SK-N-SH (cell line): ENCODE measurements around the gene TMSB15A. TPM values are rescaled to one million over a fixed set of nuclear protein-coding genes. Genes with fewer than 3 reads are reported as not detected.
"Not testable (repeated sequence)": the region's sequence is repeated elsewhere in the genome, so short reads cannot be mapped to it uniquely, and the experiment has no call there.

Source experiments
- CTCF ChIA-PET: fragments of 300-600, 350-600 bp; formaldehyde crosslinking; extraction: SDS; loops from one replicate; lab custom pipeline; 2021; lab: Yijun Ruan, JAX
- POLR2A ChIA-PET: fragments of 350-600 bp; sonication (Branson Sonifier 250); formaldehyde crosslinking; extraction: SDS; loops from one replicate; lab custom pipeline; 2020; ENCODE audit warnings: antibody characterized with exemption, inconsistent platforms; lab: Yijun Ruan, JAX
- DNase-seq: peaks from one replicate; pipeline ENCODE4 v3.0.0; 2012
- H2AFZ ChIP-seq: fragments of 200-600 bp; sonication (generic); 2 replicates; pipeline ENCODE4 v1.8.1; 2016; ENCODE audit warnings: antibody characterized with exemption, mild to moderate bottlenecking, low read depth
- H3F3A ChIP-seq: fragments of 200-600 bp; sonication (generic); replicated peaks from 2 replicates; pipeline ENCODE3; 2016; ENCODE audit warnings: antibody characterized with exemption, mild to moderate bottlenecking; ENCODE audit not compliant: insufficient read depth
- H3K27ac ChIP-seq, 2 experiments: fragments of 200-500 bp in 1 of 2; fragments of 200-600 bp in 1 of 2; sonication (Bioruptor generic) in 1 of 2; sonication (generic), shearing (Covaris generic) in 1 of 2; 2 replicates each; pipeline versions ENCODE4 v1.5.1 to v1.6.1; 2014 to 2016; ENCODE audit warnings: low read depth in 2 of 2, inconsistent platforms in 1 of 2, low read length in 1 of 2, mild to moderate bottlenecking in 1 of 2, mixed read lengths in 1 of 2
- H3K27me3 ChIP-seq: fragments of 200-600 bp; sonication (generic), shearing (Covaris generic); 2 replicates; pipeline ENCODE4 v1.6.1; 2016; ENCODE audit warnings: mixed run types; ENCODE audit not compliant: insufficient read depth
- H3K36me3 ChIP-seq, 2 experiments: fragments of 200-500 bp in 1 of 2; fragments of 200-600 bp in 1 of 2; sonication (Bioruptor generic) in 1 of 2; sonication (generic) in 1 of 2; replicated peaks in 1 of 2; 2 replicates each; pipeline versions ENCODE3 to v1.5.1; 2014 to 2016; ENCODE audit warnings: low read length in 1 of 2, mild to moderate bottlenecking in 1 of 2; ENCODE audit not compliant: insufficient read depth in 2 of 2, control insufficient read depth in 1 of 2
- H3K4me1 ChIP-seq, 2 experiments: fragments of 200-500 bp in 1 of 2; fragments of 200-600 bp in 1 of 2; sonication (Bioruptor generic) in 1 of 2; sonication (generic), shearing (Covaris generic) in 1 of 2; 2 replicates each; pipeline versions ENCODE4 v1.5.1 to v1.6.1; 2014 to 2016; ENCODE audit warnings: low read depth in 1 of 2, low read length in 1 of 2, mixed run types in 1 of 2; ENCODE audit not compliant: insufficient read depth in 2 of 2, control insufficient read depth in 1 of 2
- H3K4me2 ChIP-seq: fragments of 200-600 bp; sonication (generic), shearing (Covaris generic); 2 replicates; pipeline ENCODE4 v1.6.1; 2017; ENCODE audit warnings: mixed run types
- H3K4me3 ChIP-seq, 2 experiments: fragments of 200-500 bp in 1 of 2; fragments of 200-600 bp in 1 of 2; sonication (Bioruptor generic) in 1 of 2; sonication (generic), shearing (Covaris generic) in 1 of 2; 2 replicates each; pipeline versions ENCODE4 v1.5.1 to v1.8.1; 2014 to 2016; ENCODE audit warnings: low read depth in 2 of 2, inconsistent platforms in 1 of 2, low read length in 1 of 2, mild to moderate bottlenecking in 1 of 2, mixed read lengths in 1 of 2, moderate library complexity in 1 of 2
- H3K79me2 ChIP-seq: fragments of 200-600 bp; sonication (generic); 2 replicates; pipeline ENCODE4 v1.8.1; 2017; ENCODE audit warnings: mild to moderate bottlenecking; ENCODE audit not compliant: insufficient read depth
- H3K9ac ChIP-seq: fragments of 200-600 bp; sonication (generic); 2 replicates; pipeline ENCODE4 v1.6.1; 2017; ENCODE audit warnings: mixed run types
- H3K9me2 ChIP-seq: fragments of 200-600 bp; sonication (generic); 2 replicates; pipeline ENCODE4 v1.6.1; 2017; ENCODE audit warnings: mixed run types
- H3K9me3 ChIP-seq: fragments of 200-600 bp; sonication (generic); 2 replicates; pipeline ENCODE4 v1.6.1; 2017; ENCODE audit warnings: mixed run types, mild to moderate bottlenecking, moderate library complexity
- H4K20me1 ChIP-seq: fragments of 200-600 bp; sonication (generic); 2 replicates; pipeline ENCODE4 v1.6.1; 2017; ENCODE audit warnings: mild to moderate bottlenecking, mixed run types; ENCODE audit not compliant: insufficient read depth
- CHD2 ChIP-seq: fragments of 150-350 bp; IDR thresholded peaks from 2 replicates; pipeline ENCODE4 v1.6.1; 2018; ENCODE audit warnings: low read length; ENCODE audit not compliant: partially characterized antibody
- EP300 ChIP-seq, 2 experiments: IDR thresholded peaks; 2 replicates each; pipeline versions ENCODE4 v1.4.0 to v1.6.1; 2012; ENCODE audit warnings: borderline replicate concordance in 1 of 2, low read depth in 1 of 2, low read length in 1 of 2
- FOSL2 ChIP-seq: IDR thresholded peaks from 2 replicates; pipeline ENCODE4 v1.4.0; 2012; ENCODE audit warnings: low read depth, mild to moderate bottlenecking, moderate library complexity, borderline replicate concordance
- GATA2 ChIP-seq: sonication (generic); formaldehyde crosslinking; IDR thresholded peaks from 2 replicates; pipeline ENCODE4 v1.5.0; 2020; ENCODE audit warnings: mild to moderate bottlenecking, missing genetic modification reagents
- IRF3 ChIP-seq: fragments of 150-350 bp; IDR thresholded peaks from 2 replicates; pipeline ENCODE4 v1.6.1; 2016; ENCODE audit warnings: mild to moderate bottlenecking, low read depth, low read length
- MAX ChIP-seq: IDR thresholded peaks from 2 replicates; pipeline ENCODE4 v1.4.0; 2012; ENCODE audit warnings: low read depth
- MEF2A ChIP-seq: IDR thresholded peaks from 2 replicates; pipeline ENCODE4 v1.4.0; 2012; ENCODE audit warnings: low read depth, borderline replicate concordance
- NFIC ChIP-seq: IDR thresholded peaks from 2 replicates; pipeline ENCODE4 v1.4.0; 2012; ENCODE audit warnings: borderline replicate concordance
- PBX3 ChIP-seq: IDR thresholded peaks from 2 replicates; pipeline ENCODE4; 2012
- REST ChIP-seq: IDR thresholded peaks from 2 replicates; pipeline ENCODE4 v1.6.1; 2012; ENCODE audit warnings: mild to moderate bottlenecking, low read depth, low read length, moderate library complexity
- RFX5 ChIP-seq: IDR thresholded peaks from 2 replicates; pipeline ENCODE4 v1.6.1; 2012; ENCODE audit warnings: mild to moderate bottlenecking, improper control_type of control experiment, low read length
- SMC3 ChIP-seq: IDR thresholded peaks from 2 replicates; pipeline ENCODE4 v1.6.1; 2012; ENCODE audit warnings: low read depth, low read length, improper control_type of control experiment
- TAF1 ChIP-seq: IDR thresholded peaks from 2 replicates; pipeline ENCODE4 v1.6.1; 2012; ENCODE audit warnings: low read depth, mild to moderate bottlenecking, low read length, moderate library complexity, borderline replicate concordance
- TCF12 ChIP-seq: IDR thresholded peaks from 2 replicates; pipeline ENCODE4 v1.4.0; 2012
- TEAD4 ChIP-seq: IDR thresholded peaks from 2 replicates; pipeline ENCODE4 v1.4.0; 2012; ENCODE audit warnings: mild to moderate bottlenecking, borderline replicate concordance; ENCODE audit not compliant: insufficient read depth
- USF1 ChIP-seq: IDR thresholded peaks from 2 replicates; pipeline ENCODE4 v1.4.0; 2012; ENCODE audit warnings: low read depth, borderline replicate concordance
- USF2 ChIP-seq: fragments of 150-350 bp; IDR thresholded peaks from 2 replicates; pipeline ENCODE4 v1.6.1; 2017; ENCODE audit warnings: antibody characterized with exemption, low read length, low read depth, borderline replicate concordance
- ZBTB33 ChIP-seq: IDR thresholded peaks from 2 replicates; pipeline ENCODE4 v1.4.0; 2012; ENCODE audit warnings: low read depth, borderline replicate concordance
- WGBS: methylation state at CpG from one replicate; pipeline ENCODE4 v1.1.6; 2017; ENCODE audit warnings: low lambda C conversion rate; 5-methylcytosine and 5-hydroxymethylcytosine counted together
- polyA plus RNA-seq, 3 experiments: library from polyadenylated mRNA; depleted of rRNA; stranded (reverse); fragments of >200 nt; gene quantifications; 2 replicates each; pipeline ENCODE4 v1.2.3, GENCODE V29; 2012

The TMSB15A gene
- polyA plus RNA-seq, 1 of the 3 experiments (the other 2 are of a cell fraction): 16.6 TPM

GRCh38 chrX:102546828-102547493 is 30.4 kb upstream of the TMSB15A start:
- POLR2A ChIA-PET: no interaction called here
- H3K9me3 ChIP-seq: no peaks in the 10 kb centered on the region
- DNase-seq: peak; percentile 54
- no peaks in the 10 kb centered on the region for H3F3A ChIP-seq
- peak overlapping the region in 1 of 2 experiments; percentile 42; a peak in 2 of 4 replicates for H3K4me3 ChIP-seq
- peak overlapping the region; percentile 37; the same call in 1 of the 2 replicates for H3K4me2 ChIP-seq
- 21% methylated on average over 30 of the region's 35 CpGs for WGBS
- no peak overlapping the region for H3K27ac ChIP-seq
- H3K79me2 ChIP-seq: no peaks in the 10 kb centered on the region
- 0 out of 2 replicates have a peak overlapping the region, but pooled peaks have one; percentile 59 for H2AFZ ChIP-seq
- CTCF ChIA-PET: no interaction called here
- peaks cover 11% of the 10 kb centered on the region; the same call in 1 of the 2 replicates for H3K27me3 ChIP-seq
- H3K4me1 ChIP-seq: peaks cover 0 to 2% of the 10 kb centered on the region in 2 experiments; a peak in 1 of 4 replicates
- TF ChIP-seq GATA2 (no peak), EP300 (IDR thresholded peaks at IDR 0.05; ENCODE audit: borderline replicate concordance in 1 of 2, low read depth in 1 of 2, low read length in 1 of 2) (no peak), USF2 (no peak), TCF12 (no peak), PBX3 (no peak), MAX (no peak), NFIC (no peak), FOSL2 (no peak), TEAD4 (no peak), CHD2 (no peak), USF1 (no peak), RFX5 (no peak), MEF2A (no peak), TAF1 (no peak), ZBTB33 (no peak), IRF3 (no peak), SMC3 (no peak), REST (no peak)
- TF ChIP-seq, all 33 proteins: peak for 0
- H3K9me2 ChIP-seq: no peaks in the 10 kb centered on the region
- H3K36me3 ChIP-seq: no peaks in the 10 kb centered on the region
- H4K20me1 ChIP-seq: no peaks in the 10 kb centered on the region
- H3K9ac ChIP-seq: no peak overlapping the region

GRCh38 chrX:102546175-102546574 is 29.6 kb upstream of the TMSB15A start:
- H3K4me3 ChIP-seq, H2AFZ ChIP-seq, H3K79me2 ChIP-seq, H4K20me1 ChIP-seq, H3K4me2 ChIP-seq, H3K9ac ChIP-seq, H3K4me1 ChIP-seq, POLR2A ChIA-PET, CTCF ChIA-PET, H3F3A ChIP-seq, DNase-seq, H3K9me2 ChIP-seq, H3K9me3 ChIP-seq, H3K36me3 ChIP-seq, H3K27ac ChIP-seq: not testable (repeated sequence)
- 35% methylated on average over 5 of the region's 5 CpGs for WGBS
- H3K27me3 ChIP-seq: peaks cover 11% of the 10 kb centered on the region; the same call in 1 of the 2 replicates
